Parathyroid adenoma (tissue), 2 donors: ENCODE data around the gene BRD4.

Experiments used
- H2AFZ ChIP-seq: fragments of 300-600 bp; sonication (generic); one replicate; pipeline ENCODE4 v1.7.0; 2017; ENCODE audit warnings: antibody characterized with exemption, mild to moderate bottlenecking
- H3K27ac ChIP-seq: fragments of 300-600 bp; sonication (generic); one replicate; pipeline ENCODE4 v1.7.0; 2017
- H3K27me3 ChIP-seq: fragments of 300-600 bp; sonication (generic); one replicate; pipeline ENCODE4 v1.7.0; 2017; ENCODE audit warnings: low read length; ENCODE audit not compliant: control insufficient read depth, insufficient read depth
- H3K36me3 ChIP-seq: fragments of 300-600 bp; sonication (generic); one replicate; pipeline ENCODE4 v1.7.0; 2017; ENCODE audit warnings: low read length; ENCODE audit not compliant: control insufficient read depth, insufficient read depth
- H3K4me1 ChIP-seq: fragments of 300-600 bp; sonication (generic); one replicate; pipeline ENCODE4 v1.7.0; 2017; ENCODE audit warnings: control low read depth
- H3K4me2 ChIP-seq: fragments of 300-600 bp; sonication (generic); one replicate; pipeline ENCODE4 v1.7.0; 2017; ENCODE audit warnings: low read length
- H3K4me3 ChIP-seq: fragments of 300-600 bp; sonication (generic); one replicate; pipeline ENCODE4 v1.7.0; 2017; ENCODE audit warnings: low read depth, low read length
- H3K79me2 ChIP-seq: fragments of 300-600 bp; sonication (generic); one replicate; pipeline ENCODE4 v1.7.0; 2017; ENCODE audit warnings: control low read depth
- H3K9ac ChIP-seq: fragments of 300-600 bp; sonication (generic); one replicate; pipeline ENCODE4 v1.7.0; 2017; ENCODE audit warnings: mild to moderate bottlenecking
- H3K9me3 ChIP-seq: fragments of 300-600 bp; sonication (generic); one replicate; pipeline ENCODE4 v1.7.0; 2017; ENCODE audit warnings: low read length; ENCODE audit not compliant: control insufficient read depth
- TF ChIP-seq, protein P1 (sequence below): fragments of 300-600 bp; sonication (generic); IDR thresholded peaks from one replicate; pipeline ENCODE4 v1.7.0; 2017; ENCODE audit warnings: antibody characterized with exemption, mild to moderate bottlenecking
- donor health status: primary hyperparathyroidism.

The BRD4 gene

DNA sequence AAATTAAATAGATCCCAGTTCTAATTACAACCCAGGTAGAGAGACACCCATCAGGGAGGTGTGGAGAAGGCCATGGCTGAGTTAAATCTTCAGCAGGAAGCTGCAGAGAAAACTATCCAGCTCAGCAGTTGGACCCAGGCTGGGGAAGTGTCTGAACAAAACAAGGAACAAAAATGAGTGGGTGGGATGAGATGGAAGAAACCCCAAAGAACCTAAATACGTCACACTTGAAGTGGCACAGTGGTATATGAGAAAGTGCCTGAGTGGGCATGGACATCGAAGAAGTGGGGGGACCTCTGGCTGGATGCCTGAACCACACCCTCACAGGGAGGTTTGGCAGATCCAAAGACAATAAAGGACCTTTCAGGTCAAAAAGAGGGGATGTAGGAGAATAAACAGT, 96.6 kb downstream of the BRD4 start:
- no peak overlapping the region for H3K4me3 ChIP-seq
- H3K79me2 ChIP-seq: peaks cover 4% of the 10 kb centered on the region
- H3K36me3 ChIP-seq: no peaks in the 10 kb centered on the region
- no peak overlapping the region for H3K27ac ChIP-seq
- H3K9ac ChIP-seq: no peak overlapping the region
- TF ChIP-seq, protein P1, sequence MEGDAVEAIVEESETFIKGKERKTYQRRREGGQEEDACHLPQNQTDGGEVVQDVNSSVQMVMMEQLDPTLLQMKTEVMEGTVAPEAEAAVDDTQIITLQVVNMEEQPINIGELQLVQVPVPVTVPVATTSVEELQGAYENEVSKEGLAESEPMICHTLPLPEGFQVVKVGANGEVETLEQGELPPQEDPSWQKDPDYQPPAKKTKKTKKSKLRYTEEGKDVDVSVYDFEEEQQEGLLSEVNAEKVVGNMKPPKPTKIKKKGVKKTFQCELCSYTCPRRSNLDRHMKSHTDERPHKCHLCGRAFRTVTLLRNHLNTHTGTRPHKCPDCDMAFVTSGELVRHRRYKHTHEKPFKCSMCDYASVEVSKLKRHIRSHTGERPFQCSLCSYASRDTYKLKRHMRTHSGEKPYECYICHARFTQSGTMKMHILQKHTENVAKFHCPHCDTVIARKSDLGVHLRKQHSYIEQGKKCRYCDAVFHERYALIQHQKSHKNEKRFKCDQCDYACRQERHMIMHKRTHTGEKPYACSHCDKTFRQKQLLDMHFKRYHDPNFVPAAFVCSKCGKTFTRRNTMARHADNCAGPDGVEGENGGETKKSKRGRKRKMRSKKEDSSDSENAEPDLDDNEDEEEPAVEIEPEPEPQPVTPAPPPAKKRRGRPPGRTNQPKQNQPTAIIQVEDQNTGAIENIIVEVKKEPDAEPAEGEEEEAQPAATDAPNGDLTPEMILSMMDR: no peak
- H3K9me3 ChIP-seq: no peaks in the 10 kb centered on the region
- H2AFZ ChIP-seq: no peak overlapping the region
- H3K27me3 ChIP-seq: no peaks in the 10 kb centered on the region
- no peaks in the 10 kb centered on the region for H3K4me1 ChIP-seq
- no peak overlapping the region for H3K4me2 ChIP-seq

- Histone ChIP-seq H3K4me3 (no peak overlapping the region), H3K27me3 (no peaks in the 10 kb centered on the region), H3K27ac (no peak overlapping the region), H3K36me3 (no peaks in the 10 kb centered on the region), H3K79me2 (peaks cover 2% of the 10 kb centered on the region), H3K4me1 (no peaks in the 10 kb centered on the region), H3K9me3 (no peaks in the 10 kb centered on the region), H3K4me2 (no peak overlapping the region), H2AFZ (no peak overlapping the region), H3K9ac (no peak overlapping the region)
- TF ChIP-seq, protein P1: no peak
Measured at GRCh38 chr19:15234431-15235130, 97.8 kb downstream of the BRD4 start.

- TF ChIP-seq, protein P1: no peak
- H3K27me3 ChIP-seq: no peaks in the 10 kb centered on the region
- H3K79me2 ChIP-seq: no peaks in the 10 kb centered on the region
- H3K27ac ChIP-seq: no peak overlapping the region
- no peaks in the 10 kb centered on the region for H3K36me3 ChIP-seq
- no peak overlapping the region for H3K4me2 ChIP-seq
- H2AFZ ChIP-seq: no peak overlapping the region
- no peak overlapping the region for H3K4me3 ChIP-seq
- no peak overlapping the region for H3K9ac ChIP-seq
- no peaks in the 10 kb centered on the region for H3K4me1 ChIP-seq
- no peaks in the 10 kb centered on the region for H3K9me3 ChIP-seq
Measured at GRCh38 chr19:15231271-15231670, 101.1 kb downstream of the BRD4 start.

DNA sequence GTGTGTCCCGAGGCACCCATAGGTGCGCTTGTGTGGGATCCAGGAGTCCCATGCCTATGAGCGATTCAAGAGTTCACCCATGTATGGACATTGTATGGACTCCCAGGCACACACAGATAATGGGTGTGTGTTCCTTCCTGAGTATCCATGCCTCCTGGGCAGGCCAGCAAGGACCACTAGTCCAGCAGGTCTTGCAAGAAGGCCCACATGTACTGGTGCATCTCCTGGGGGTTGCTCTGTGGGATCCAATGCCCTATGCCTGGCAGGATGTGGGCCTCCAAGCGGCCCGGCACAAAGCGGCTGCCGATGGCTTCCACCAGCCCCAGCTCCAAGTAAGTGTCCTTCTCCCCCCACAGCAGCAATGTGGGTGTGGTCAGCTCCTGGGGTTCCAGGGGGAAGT, 105.1 kb downstream of the BRD4 start:
- no peaks in the 10 kb centered on the region for H3K36me3 ChIP-seq
- no peak overlapping the region for H2AFZ ChIP-seq
- H3K4me3 ChIP-seq: no peak overlapping the region
- peaks cover 3% of the 10 kb centered on the region for H3K4me1 ChIP-seq
- TF ChIP-seq, protein P1: no peak
- H3K27ac ChIP-seq: no peak overlapping the region
- H3K27me3 ChIP-seq: no peaks in the 10 kb centered on the region
- no peaks in the 10 kb centered on the region for H3K79me2 ChIP-seq
- H3K9me3 ChIP-seq: no peaks in the 10 kb centered on the region
- no peak overlapping the region for H3K4me2 ChIP-seq
- H3K9ac ChIP-seq: no peak overlapping the region

DNA sequence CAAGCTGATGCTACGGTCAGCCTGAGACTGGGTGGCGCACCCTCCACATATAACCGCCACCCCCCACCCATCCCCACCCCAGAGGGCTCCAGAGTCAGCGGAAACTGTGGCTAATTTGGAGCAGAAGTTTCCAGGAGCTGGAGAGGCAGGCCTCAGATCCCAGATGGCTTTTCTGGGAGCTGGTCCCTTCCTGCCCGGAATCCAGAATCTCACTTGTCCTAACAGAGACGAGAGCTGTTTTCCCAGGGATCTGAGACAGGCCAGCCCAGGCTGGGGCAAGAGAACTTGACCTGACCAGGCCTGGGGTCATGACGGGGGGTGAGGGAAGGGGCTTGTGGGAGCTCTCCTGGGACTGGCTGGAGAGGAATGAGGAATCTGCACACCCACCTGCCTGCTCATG, 106.6 kb downstream of the BRD4 start:
- TF ChIP-seq, protein P1: no peak
- H3K27ac ChIP-seq: no peak overlapping the region
- H3K4me1 ChIP-seq: peaks cover 3% of the 10 kb centered on the region
- H3K79me2 ChIP-seq: no peaks in the 10 kb centered on the region
- no peak overlapping the region for H2AFZ ChIP-seq
- no peaks in the 10 kb centered on the region for H3K9me3 ChIP-seq
- no peaks in the 10 kb centered on the region for H3K36me3 ChIP-seq
- H3K9ac ChIP-seq: no peak overlapping the region
- no peaks in the 10 kb centered on the region for H3K27me3 ChIP-seq
- no peak overlapping the region for H3K4me2 ChIP-seq
- no peak overlapping the region for H3K4me3 ChIP-seq
